K562 (cell line): ENCODE results near the gene COASY. TPM values are rescaled to one million over a fixed set of nuclear protein-coding genes. Genes with fewer than 3 reads are reported as not detected.
A peak's percentile ranks its signal among the peaks of the same experiment; 100 is the strongest.

ENCODE experiments used
- ATAC-seq: fragments of 200-7000 bp; cut with Tn5 transposase; 3 replicates; pipeline ENCODE4 v1.9.1; 2020; ENCODE audit warnings: moderate library complexity
- BruUV-seq: library from RNA; stranded (reverse); fragments of 400-500 nt; replicated peaks from 2 replicates; lab custom pipeline; 2021; lab: Mats Ljungman, UMichigan
- CTCF ChIA-PET: fragments of 300-600 bp; formaldehyde crosslinking; extraction: SDS; loops from one replicate; lab custom pipeline; 2021; ENCODE audit warnings: low intra/inter-chr PET ratio; lab: Yijun Ruan, JAX
- POLR2A ChIA-PET: fragments of 300-600, 350-650 bp; sonication (Branson Sonifier 250); formaldehyde crosslinking; extraction: SDS; loops from one replicate; lab custom pipeline; 2021; ENCODE audit warnings: antibody characterized with exemption, inconsistent platforms; lab: Yijun Ruan, JAX
- DNase-seq, 4 experiments: peaks; one replicate each; pipeline versions ENCODE4 v3.0.0 to v3.0.0-alpha.2; 2011 to 2018; ENCODE audit warnings: low spot score in 3 of 4, mixed read lengths in 3 of 4; ENCODE audit errors: extremely low read depth in 1 of 4
- FAIRE-seq: peaks from 2 replicates; lab custom pipeline; 2011; peaks lifted over from hg19 to GRCh38; lab: Jason Lieb, UNC
- H2AFZ ChIP-seq: 2 replicates; pipeline ENCODE4 v1.6.0; 2011; ENCODE audit warnings: low read depth, low read length, control low read depth, inconsistent platforms
- H3K27ac ChIP-seq: fragments of 200-600 bp; 3 replicates; pipeline ENCODE4 v1.8.0; 2011; ENCODE audit warnings: low read depth, mild to moderate bottlenecking, control low read depth, inconsistent platforms, low read length, moderate library complexity, mixed read lengths; ENCODE audit errors: extremely low read depth
- H3K27me3 ChIP-seq, 2 experiments: fragments of 300-600 bp in 1 of 2; 2 replicates in 1 of 2; 3 replicates in 1 of 2; pipeline versions ENCODE4 v1.6.0 to v1.8.0; 2011; ENCODE audit warnings: inconsistent platforms in 2 of 2, low read length in 2 of 2, mild to moderate bottlenecking in 1 of 2, mixed read lengths in 1 of 2, moderate library complexity in 1 of 2; ENCODE audit not compliant: control insufficient read depth in 2 of 2, insufficient read depth in 2 of 2
- H3K36me3 ChIP-seq: fragments of 300-600 bp; 3 replicates; pipeline ENCODE4 v1.8.0; 2011; ENCODE audit warnings: mild to moderate bottlenecking, low read length, inconsistent platforms; ENCODE audit not compliant: control insufficient read depth, insufficient read depth
- H3K4me1 ChIP-seq, 2 experiments: fragments of 200-600 bp in 1 of 2; replicated peaks in 1 of 2; 2 replicates in 1 of 2; 3 replicates in 1 of 2; pipeline versions ENCODE4 v1.5.1 to v1.8.0; 2011; ENCODE audit warnings: inconsistent platforms in 2 of 2, low read length in 2 of 2, mild to moderate bottlenecking in 1 of 2, mixed read lengths in 1 of 2, moderate library complexity in 1 of 2; ENCODE audit not compliant: control insufficient read depth in 2 of 2, insufficient read depth in 2 of 2
- H3K4me2 ChIP-seq: 2 replicates; pipeline ENCODE4 v1.6.1; 2011; ENCODE audit warnings: low read length, control low read depth, inconsistent platforms, mixed read lengths; ENCODE audit not compliant: insufficient read depth
- H3K4me3 ChIP-seq: fragments of 200-600 bp; sonication (generic), shearing (Covaris generic); 2 replicates; pipeline ENCODE4 v1.5.1; 2016; ENCODE audit warnings: control low read depth, inconsistent platforms
- H3K79me2 ChIP-seq: fragments of 200-600 bp; 3 replicates; pipeline ENCODE4 v1.8.0; 2011; ENCODE audit warnings: low read length, inconsistent platforms; ENCODE audit not compliant: control insufficient read depth, insufficient read depth
- H3K9ac ChIP-seq, 2 experiments: 2 replicates each; pipeline versions ENCODE4 v1.6.0 to v1.6.1; 2011; ENCODE audit warnings: low read depth in 2 of 2, low read length in 2 of 2, control low read depth in 1 of 2, inconsistent platforms in 1 of 2, mild to moderate bottlenecking in 1 of 2, mixed read lengths in 1 of 2; ENCODE audit not compliant: insufficient read depth in 1 of 2
- H3K9me1 ChIP-seq: one replicate; pipeline ENCODE4 v1.6.0; 2011; ENCODE audit warnings: inconsistent platforms, mild to moderate bottlenecking, low read length, moderate library complexity; ENCODE audit not compliant: control insufficient read depth, insufficient read depth
- H3K9me3 ChIP-seq: replicated peaks from 2 replicates; pipeline ENCODE4 v1.5.1; 2011; ENCODE audit warnings: low read depth, low read length, inconsistent platforms; ENCODE audit not compliant: control insufficient read depth, insufficient read depth
- H4K20me1 ChIP-seq: replicated peaks from 2 replicates; pipeline ENCODE4 v1.6.1; 2011; ENCODE audit warnings: low read length, inconsistent platforms, mixed read lengths; ENCODE audit not compliant: control insufficient read depth, insufficient read depth
- MEIS2 ChIP-seq: fragments of 450-650 bp; IDR thresholded peaks from 2 replicates; pipeline ENCODE4 v1.6.1; 2014; ENCODE audit warnings: mild to moderate bottlenecking; ENCODE audit not compliant: partially characterized antibody
- WGBS: fragments of 100-300 bp; shearing (Covaris generic); methylation state at CpG from one replicate; pipeline ENCODE4 v1.1.6; 2016; ENCODE audit warnings: low coverage, mixed read lengths; ENCODE audit not compliant: insufficient coverage; ENCODE audit errors: missing lambda C conversion rate; 5-methylcytosine and 5-hydroxymethylcytosine counted together
- in situ Hi-C: fragments of 300-500 bp; cut with MboI; formaldehyde crosslinking; loops from 4 replicates; pipeline ENCODE4 v1.15.0; 2018; ENCODE audit warnings: inconsistent platforms, mixed read lengths
- intact Hi-C: fragments of 100-400 bp; cut with micrococcal nuclease; formaldehyde crosslinking; loops from 2 replicates; pipeline ENCODE4 v1.14.2; 2022
- polyA plus RNA-seq, 8 experiments: library from polyadenylated mRNA; depleted of rRNA in 4 of 8; stranded (reverse) in 5 of 8; unstranded in 3 of 8; fragments of >200 nt; fragmentation: Nextera tagmentation in 2 of 8; fragmentation: Illumina TruSeq in 1 of 8; extraction: Ambion mirVana in 2 of 8; extraction: Trizol in 1 of 8; gene quantifications; 2 replicates each; pipeline versions ENCODE4 v1.2.1 to v1.2.3, GENCODE V29; 2011 to 2014; ENCODE audit warnings: inconsistent platforms in 1 of 8, missing spikeins in 1 of 8
- total RNA-seq, 7 experiments: library from RNA; depleted of rRNA in 6 of 7; stranded (reverse); fragments of >200 nt in 6 of 7; fragmentation: Illumina TruSeq in 2 of 7; extraction: Trizol in 2 of 7; gene quantifications; 2 replicates each; pipeline versions ENCODE4 v1.2.1 to v1.2.3, GENCODE V29; 2011 to 2021; ENCODE audit warnings: low replicate concordance in 1 of 7
- TF ChIP-seq, protein P1 (sequence below): sonication (generic); formaldehyde crosslinking; IDR thresholded peaks from 2 replicates; pipeline ENCODE4 v1.8.1; 2023; ENCODE audit warnings: missing genetic modification reagents, mild to moderate bottlenecking, borderline replicate concordance
- TF ChIP-seq, protein P2 (sequence below): fragments of 450-650 bp; IDR thresholded peaks from 2 replicates; pipeline ENCODE4 v1.6.1; 2016
- TF ChIP-seq, protein P3 (sequence below), 2 experiments: IDR thresholded peaks in 1 of 2; conservative IDR thresholded peaks in 1 of 2; 2 replicates each; pipeline ENCODE4 v1.6.1; 2016; ENCODE audit warnings: low read depth in 2 of 2, mild to moderate bottlenecking in 1 of 2, missing compliant biosample characterization in 1 of 2, missing genetic modification characterization in 1 of 2, moderate library complexity in 1 of 2

Gene COASY
- total and polyA plus RNA-seq, 9 of the 15 experiments (the other 6 are each of a cell fraction or from before 2014, with no cell fraction given), result 25.4 to 175 (median 62.3) TPM

- Histone ChIP-seq H3K4me3 (no peak overlapping the region), H3K9me1 (no peaks in the 10 kb centered on the region), H3K36me3 (peaks cover 70% of the 10 kb centered on the region), H3K4me1 (peaks cover 20 to 24% of the 10 kb centered on the region in 2 experiments), H3K4me2 (no peak overlapping the region), H3K9me3 (no peaks in the 10 kb centered on the region), H2AFZ (no peak overlapping the region), H3K27me3 (no peaks in the 10 kb centered on the region), H3K9ac (no peak overlapping the region), H3K79me2 (peaks cover 36% of the 10 kb centered on the region), H3K27ac (no peak overlapping the region)
- FAIRE-seq (no peak), ATAC-seq (no peak), DNase-seq (no peak)
- POLR2A ChIA-PET, result interaction anchor here (0.6 to 5.7 kb wide), 8 partner anchors 10 to 1570 kb away, joined by 3 to 58 read pairs (median 4); partner anchors contain the start of genes GHDC and MLX
- no TSS peak for BruUV-seq
- in situ Hi-C loops, result loop anchor here (10.0 kb wide), 1 partner anchor 345 kb away; no protein-coding TSS in a partner anchor
- peak; percentile 51 for TF ChIP-seq MEIS2
- TF ChIP-seq, protein P1, sequence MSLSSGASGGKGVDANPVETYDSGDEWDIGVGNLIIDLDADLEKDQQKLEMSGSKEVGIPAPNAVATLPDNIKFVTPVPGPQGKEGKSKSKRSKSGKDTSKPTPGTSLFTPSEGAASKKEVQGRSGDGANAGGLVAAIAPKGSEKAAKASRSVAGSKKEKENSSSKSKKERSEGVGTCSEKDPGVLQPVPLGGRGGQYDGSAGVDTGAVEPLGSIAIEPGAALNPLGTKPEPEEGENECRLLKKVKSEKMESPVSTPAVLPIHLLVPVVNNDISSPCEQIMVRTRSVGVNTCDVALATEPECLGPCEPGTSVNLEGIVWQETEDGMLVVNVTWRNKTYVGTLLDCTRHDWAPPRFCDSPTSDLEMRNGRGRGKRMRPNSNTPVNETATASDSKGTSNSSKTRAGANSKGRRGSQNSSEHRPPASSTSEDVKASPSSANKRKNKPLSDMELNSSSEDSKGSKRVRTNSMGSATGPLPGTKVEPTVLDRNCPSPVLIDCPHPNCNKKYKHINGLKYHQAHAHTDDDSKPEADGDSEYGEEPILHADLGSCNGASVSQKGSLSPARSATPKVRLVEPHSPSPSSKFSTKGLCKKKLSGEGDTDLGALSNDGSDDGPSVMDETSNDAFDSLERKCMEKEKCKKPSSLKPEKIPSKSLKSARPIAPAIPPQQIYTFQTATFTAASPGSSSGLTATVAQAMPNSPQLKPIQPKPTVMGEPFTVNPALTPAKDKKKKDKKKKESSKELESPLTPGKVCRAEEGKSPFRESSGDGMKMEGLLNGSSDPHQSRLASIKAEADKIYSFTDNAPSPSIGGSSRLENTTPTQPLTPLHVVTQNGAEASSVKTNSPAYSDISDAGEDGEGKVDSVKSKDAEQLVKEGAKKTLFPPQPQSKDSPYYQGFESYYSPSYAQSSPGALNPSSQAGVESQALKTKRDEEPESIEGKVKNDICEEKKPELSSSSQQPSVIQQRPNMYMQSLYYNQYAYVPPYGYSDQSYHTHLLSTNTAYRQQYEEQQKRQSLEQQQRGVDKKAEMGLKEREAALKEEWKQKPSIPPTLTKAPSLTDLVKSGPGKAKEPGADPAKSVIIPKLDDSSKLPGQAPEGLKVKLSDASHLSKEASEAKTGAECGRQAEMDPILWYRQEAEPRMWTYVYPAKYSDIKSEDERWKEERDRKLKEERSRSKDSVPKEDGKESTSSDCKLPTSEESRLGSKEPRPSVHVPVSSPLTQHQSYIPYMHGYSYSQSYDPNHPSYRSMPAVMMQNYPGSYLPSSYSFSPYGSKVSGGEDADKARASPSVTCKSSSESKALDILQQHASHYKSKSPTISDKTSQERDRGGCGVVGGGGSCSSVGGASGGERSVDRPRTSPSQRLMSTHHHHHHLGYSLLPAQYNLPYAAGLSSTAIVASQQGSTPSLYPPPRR, result no peak
- TF ChIP-seq, protein P2, sequence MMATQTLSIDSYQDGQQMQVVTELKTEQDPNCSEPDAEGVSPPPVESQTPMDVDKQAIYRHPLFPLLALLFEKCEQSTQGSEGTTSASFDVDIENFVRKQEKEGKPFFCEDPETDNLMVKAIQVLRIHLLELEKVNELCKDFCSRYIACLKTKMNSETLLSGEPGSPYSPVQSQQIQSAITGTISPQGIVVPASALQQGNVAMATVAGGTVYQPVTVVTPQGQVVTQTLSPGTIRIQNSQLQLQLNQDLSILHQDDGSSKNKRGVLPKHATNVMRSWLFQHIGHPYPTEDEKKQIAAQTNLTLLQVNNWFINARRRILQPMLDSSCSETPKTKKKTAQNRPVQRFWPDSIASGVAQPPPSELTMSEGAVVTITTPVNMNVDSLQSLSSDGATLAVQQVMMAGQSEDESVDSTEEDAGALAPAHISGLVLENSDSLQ, result peak; percentile 55
- TF ChIP-seq, protein P3, sequence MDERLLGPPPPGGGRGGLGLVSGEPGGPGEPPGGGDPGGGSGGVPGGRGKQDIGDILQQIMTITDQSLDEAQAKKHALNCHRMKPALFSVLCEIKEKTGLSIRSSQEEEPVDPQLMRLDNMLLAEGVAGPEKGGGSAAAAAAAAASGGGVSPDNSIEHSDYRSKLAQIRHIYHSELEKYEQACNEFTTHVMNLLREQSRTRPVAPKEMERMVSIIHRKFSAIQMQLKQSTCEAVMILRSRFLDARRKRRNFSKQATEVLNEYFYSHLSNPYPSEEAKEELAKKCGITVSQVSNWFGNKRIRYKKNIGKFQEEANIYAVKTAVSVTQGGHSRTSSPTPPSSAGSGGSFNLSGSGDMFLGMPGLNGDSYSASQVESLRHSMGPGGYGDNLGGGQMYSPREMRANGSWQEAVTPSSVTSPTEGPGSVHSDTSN (CRISPR knock-in tag; IDR thresholded peaks at IDR 0.05; ENCODE audit: low read depth), result no peak
- TF ChIP-seq, protein P3 (tag; conservative IDR thresholded peaks at IDR 0.05; ENCODE audit: low read depth), result peak; percentile 72
- TF ChIP-seq, all 486 proteins: peak for 3
- intact Hi-C loops, result loop anchor here (5.0 kb wide), 1 partner anchor 182 kb away; the partner anchor contains the start of gene RAMP2
- 48% methylated on average over 2 of the region's 2 CpGs for WGBS
- CTCF ChIA-PET, result interaction anchor here (1.4 kb wide), 1 partner anchor 100 kb away, joined by 3 read pairs; no protein-coding TSS in a partner anchor
- no peaks in the 10 kb centered on the region for H4K20me1 ChIP-seq
Measured at GRCh38 chr17:42579794-42580551, 18.0 kb downstream of the COASY start.
